HUES48 (cell line): ENCODE measurements around the gene ITSN2.

ENCODE experiments used
- H3K27ac ChIP-seq: one replicate; pipeline ENCODE4 v1.7.0; 2013; ENCODE audit warnings: low read depth, low read length, inconsistent platforms
- H3K27me3 ChIP-seq: 2 replicates; pipeline ENCODE4 v1.6.1; 2013; ENCODE audit warnings: mild to moderate bottlenecking, low read length; ENCODE audit not compliant: control insufficient read depth, insufficient read depth
- H3K36me3 ChIP-seq: 2 replicates; pipeline ENCODE4 v1.6.1; 2013; ENCODE audit warnings: low read length; ENCODE audit not compliant: control insufficient read depth, insufficient read depth
- H3K4me1 ChIP-seq: 2 replicates; pipeline ENCODE4 v1.6.1; 2013; ENCODE audit warnings: mild to moderate bottlenecking, low read length; ENCODE audit not compliant: control insufficient read depth, insufficient read depth
- H3K4me3 ChIP-seq: 2 replicates; pipeline ENCODE4 v1.5.1; 2013; ENCODE audit warnings: mild to moderate bottlenecking, low read depth, low read length
- H3K9ac ChIP-seq: 2 replicates; pipeline ENCODE4 v1.6.1; 2013; ENCODE audit warnings: mild to moderate bottlenecking, low read depth, low read length, moderate library complexity
- H3K9me3 ChIP-seq: 2 replicates; pipeline ENCODE4 v1.6.1; 2013; ENCODE audit warnings: low read length; ENCODE audit not compliant: control insufficient read depth, insufficient read depth

ITSN2 gene

DNA sequence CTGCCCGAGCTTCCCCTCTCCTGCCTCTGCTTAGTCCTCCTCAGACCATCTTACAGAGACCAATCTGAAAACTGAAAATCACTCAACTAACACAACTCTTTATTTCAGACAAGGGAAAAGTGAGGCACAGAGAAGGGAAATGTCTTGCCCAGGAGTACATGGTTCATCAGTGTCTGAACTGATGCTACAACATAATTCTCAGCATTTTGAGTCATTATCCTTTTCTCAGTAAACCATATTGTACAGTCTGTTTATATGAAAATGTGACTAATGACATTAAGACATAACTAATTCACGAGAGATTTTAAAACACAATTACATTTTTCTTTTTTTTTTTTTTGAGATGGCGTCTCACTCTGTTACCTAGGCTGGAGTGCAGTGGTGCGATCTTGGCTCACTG lies 62.7 kb downstream of the ITSN2 start:
- no peaks in the 10 kb centered on the region for H3K4me1 ChIP-seq
- H3K27me3 ChIP-seq: no peaks in the 10 kb centered on the region
- H3K4me3 ChIP-seq: no peak overlapping the region
- no peak overlapping the region for H3K9ac ChIP-seq
- no peaks in the 10 kb centered on the region for H3K9me3 ChIP-seq
- no peak overlapping the region for H3K27ac ChIP-seq
- peaks cover 55% of the 10 kb centered on the region for H3K36me3 ChIP-seq

DNA sequence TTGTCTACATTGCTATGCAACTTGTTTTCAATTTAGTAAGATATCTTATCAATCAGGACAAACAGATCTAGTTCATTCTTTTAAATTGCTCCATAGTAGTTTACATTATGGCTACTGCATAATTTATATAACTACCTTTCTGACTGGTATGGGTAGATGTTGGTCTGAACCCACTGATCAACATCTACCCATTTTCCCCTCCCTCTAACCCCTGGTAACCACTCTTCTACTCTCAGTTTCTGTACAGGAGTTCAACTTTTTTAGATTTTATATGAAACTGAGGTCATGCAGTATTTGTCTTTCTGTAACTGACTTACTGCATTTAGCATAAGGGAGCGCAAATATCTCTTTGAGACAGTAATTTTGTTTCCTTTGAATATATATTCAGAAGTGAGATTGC lies 73.2 kb downstream of the ITSN2 start:
- H3K27ac ChIP-seq: no peak overlapping the region
- no peak overlapping the region for H3K9ac ChIP-seq
- H3K4me3 ChIP-seq: no peak overlapping the region
- no peaks in the 10 kb centered on the region for H3K4me1 ChIP-seq
- no peaks in the 10 kb centered on the region for H3K27me3 ChIP-seq
- H3K9me3 ChIP-seq: no peaks in the 10 kb centered on the region
- H3K36me3 ChIP-seq: no peaks in the 10 kb centered on the region

DNA sequence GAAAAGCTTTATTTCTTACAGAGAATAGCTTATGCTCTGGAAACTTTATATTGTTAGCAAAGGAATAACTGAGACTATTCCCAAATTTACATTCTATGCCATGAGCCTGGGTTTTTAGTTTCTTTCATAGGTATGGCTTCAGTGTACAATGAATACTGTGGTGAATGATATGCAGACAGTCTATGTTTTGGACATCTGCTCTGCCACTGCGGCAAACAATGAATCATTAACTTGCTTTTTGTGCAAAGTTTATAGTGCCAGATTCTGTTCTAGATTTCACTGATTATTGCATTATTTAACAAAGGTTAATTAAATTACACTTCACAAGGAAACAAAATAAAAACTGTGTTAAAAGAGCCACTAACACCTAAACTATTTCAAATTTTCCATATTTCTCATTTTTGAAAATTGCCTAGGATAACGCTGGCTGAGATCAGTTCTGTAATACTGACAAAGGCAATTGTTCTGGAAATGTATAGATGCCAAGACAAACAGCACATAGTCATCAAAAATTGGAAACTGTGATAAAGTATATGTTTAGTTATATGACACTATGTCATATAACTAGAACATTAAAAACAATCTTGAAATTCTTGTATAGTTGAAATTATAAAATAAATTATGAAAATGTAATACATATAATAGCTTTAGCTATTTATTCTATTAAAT lies 74.7 kb downstream of the ITSN2 start:
- no peak overlapping the region for H3K27ac ChIP-seq
- H3K4me1 ChIP-seq: no peaks in the 10 kb centered on the region
- no peaks in the 10 kb centered on the region for H3K36me3 ChIP-seq
- no peak overlapping the region for H3K9ac ChIP-seq
- no peaks in the 10 kb centered on the region for H3K9me3 ChIP-seq
- H3K27me3 ChIP-seq: no peaks in the 10 kb centered on the region
- H3K4me3 ChIP-seq: no peak overlapping the region

DNA sequence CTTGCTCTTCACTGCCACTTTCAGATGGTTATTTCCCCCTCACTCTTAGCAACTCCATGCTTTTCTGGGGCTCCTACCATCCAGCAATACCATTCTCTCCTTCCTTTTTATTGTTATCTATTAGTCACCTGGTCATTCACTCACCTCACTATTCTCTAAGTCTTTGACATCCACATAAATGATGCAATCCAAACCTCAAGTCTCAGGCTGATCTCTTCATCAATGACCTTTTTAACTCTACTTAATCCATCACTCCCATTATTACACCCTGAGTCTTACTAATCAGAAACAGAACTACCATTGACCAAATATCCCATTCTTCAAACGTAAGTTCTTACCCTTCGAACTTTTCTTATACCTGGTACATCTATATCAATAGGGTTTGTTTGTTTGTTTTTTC lies 79.7 kb downstream of the ITSN2 start:
- H3K4me1 ChIP-seq: peaks cover 7% of the 10 kb centered on the region; the same call in 1 of the 2 replicates
- H3K9ac ChIP-seq: no peak overlapping the region
- no peaks in the 10 kb centered on the region for H3K9me3 ChIP-seq
- no peak overlapping the region for H3K4me3 ChIP-seq
- H3K36me3 ChIP-seq: no peaks in the 10 kb centered on the region
- no peaks in the 10 kb centered on the region for H3K27me3 ChIP-seq
- no peak overlapping the region for H3K27ac ChIP-seq

GRCh38 chr2:24280161-24280560 lies 80.2 kb downstream of the ITSN2 start:
- Histone ChIP-seq H3K27me3 (no peaks in the 10 kb centered on the region), H3K9ac (no peak overlapping the region), H3K4me3 (no peak overlapping the region), H3K4me1 (peaks cover 7% of the 10 kb centered on the region; the same call in 1 of the 2 replicates), H3K36me3 (no peaks in the 10 kb centered on the region), H3K27ac (no peak overlapping the region), H3K9me3 (no peaks in the 10 kb centered on the region)

- H3K27me3 ChIP-seq: no peaks in the 10 kb centered on the region
- H3K4me3 ChIP-seq: no peak overlapping the region
- H3K36me3 ChIP-seq: peaks cover 8% of the 10 kb centered on the region
- peaks cover 7% of the 10 kb centered on the region; the same call in 1 of the 2 replicates for H3K4me1 ChIP-seq
- H3K27ac ChIP-seq: no peak overlapping the region
- H3K9me3 ChIP-seq: no peaks in the 10 kb centered on the region
- H3K9ac ChIP-seq: no peak overlapping the region
Observed at GRCh38 chr2:24276349-24276899, 83.9 kb downstream of the ITSN2 start.

DNA sequence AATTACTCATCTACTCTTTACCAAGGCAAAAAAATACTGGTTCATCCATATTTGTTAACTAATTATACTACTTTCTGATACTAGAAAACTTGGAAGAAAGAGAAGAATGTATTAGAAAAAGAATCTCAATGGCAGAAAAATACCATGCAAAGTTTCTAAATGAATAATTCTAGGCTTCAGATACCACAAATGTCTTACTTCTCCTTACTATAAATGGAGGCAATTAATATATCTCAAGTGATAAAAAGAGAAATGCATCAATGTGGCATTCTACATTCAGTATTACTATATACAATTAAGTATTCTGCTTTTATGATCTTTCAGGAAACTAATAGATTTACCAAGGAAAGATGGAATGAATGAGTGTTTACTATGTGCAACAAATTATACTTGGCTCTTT lies 85.5 kb downstream of the ITSN2 start:
- peaks cover 16% of the 10 kb centered on the region for H3K36me3 ChIP-seq
- no peaks in the 10 kb centered on the region for H3K9me3 ChIP-seq
- no peak overlapping the region for H3K9ac ChIP-seq
- no peak overlapping the region for H3K4me3 ChIP-seq
- no peak overlapping the region for H3K27ac ChIP-seq
- H3K4me1 ChIP-seq: peaks cover 7% of the 10 kb centered on the region; the same call in 1 of the 2 replicates
- no peaks in the 10 kb centered on the region for H3K27me3 ChIP-seq

DNA sequence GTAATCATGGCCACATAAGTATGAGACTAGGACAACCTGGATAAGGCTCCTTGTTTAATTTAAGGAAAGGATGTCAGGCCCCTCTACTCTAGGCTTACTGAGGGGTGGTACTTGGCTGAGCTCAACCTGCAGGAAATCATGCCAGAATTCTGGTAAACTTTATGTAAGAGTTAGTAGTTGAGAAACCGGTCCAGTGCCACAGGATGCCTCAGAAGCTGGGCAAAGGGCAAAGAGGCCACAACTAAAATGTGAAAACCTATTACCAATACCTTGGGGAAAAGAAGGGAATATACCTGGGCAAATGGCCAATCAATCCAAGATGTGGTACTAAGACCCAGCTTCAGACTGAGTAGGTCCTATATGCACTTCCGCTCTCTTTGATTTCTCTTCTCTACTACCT lies 86.7 kb downstream of the ITSN2 start:
- Histone ChIP-seq H3K9ac (no peak overlapping the region), H3K36me3 (peaks cover 16% of the 10 kb centered on the region), H3K27ac (no peak overlapping the region), H3K27me3 (no peaks in the 10 kb centered on the region), H3K4me1 (peaks cover 7% of the 10 kb centered on the region; the same call in 1 of the 2 replicates), H3K9me3 (no peaks in the 10 kb centered on the region), H3K4me3 (no peak overlapping the region)

DNA sequence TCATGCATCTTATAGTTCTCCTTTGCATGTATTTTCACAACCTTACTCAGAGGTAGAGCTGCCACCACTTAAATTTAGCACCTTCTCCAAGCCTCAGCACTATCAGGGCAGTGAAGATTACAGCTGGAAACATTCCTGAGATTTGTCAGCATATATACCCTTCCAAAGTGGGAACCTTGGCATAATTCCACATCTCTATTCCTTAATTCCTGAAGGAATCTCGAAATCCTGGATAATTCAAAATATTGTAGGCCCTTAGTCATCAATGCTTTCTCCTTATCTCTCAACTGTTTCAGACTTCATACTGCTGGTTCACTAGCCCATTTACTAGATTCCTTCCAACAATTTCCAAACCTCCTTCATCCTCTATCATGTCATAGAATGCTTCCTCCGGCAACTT lies 87.4 kb downstream of the ITSN2 start:
- Histone ChIP-seq H3K9me3 (no peaks in the 10 kb centered on the region), H3K36me3 (peaks cover 16% of the 10 kb centered on the region), H3K27ac (no peak overlapping the region), H3K27me3 (no peaks in the 10 kb centered on the region), H3K4me3 (no peak overlapping the region), H3K4me1 (peaks cover 7% of the 10 kb centered on the region; the same call in 1 of the 2 replicates), H3K9ac (no peak overlapping the region)

GRCh38 chr2:24272161-24272802 lies 88.1 kb downstream of the ITSN2 start:
- no peaks in the 10 kb centered on the region for H3K9me3 ChIP-seq
- H3K36me3 ChIP-seq: peaks cover 16% of the 10 kb centered on the region
- H3K27ac ChIP-seq: no peak overlapping the region
- H3K4me3 ChIP-seq: no peak overlapping the region
- no peaks in the 10 kb centered on the region for H3K27me3 ChIP-seq
- no peak overlapping the region for H3K9ac ChIP-seq
- H3K4me1 ChIP-seq: peaks cover 7% of the 10 kb centered on the region; the same call in 1 of the 2 replicates

GRCh38 chr2:24269265-24269664 lies 91.1 kb downstream of the ITSN2 start:
- Histone ChIP-seq H3K4me3 (no peak overlapping the region), H3K9me3 (no peaks in the 10 kb centered on the region), H3K27ac (no peak overlapping the region), H3K36me3 (peaks cover 16% of the 10 kb centered on the region), H3K9ac (no peak overlapping the region), H3K27me3 (no peaks in the 10 kb centered on the region), H3K4me1 (no peaks in the 10 kb centered on the region)
